CD4-positive, CD25-positive, alpha-beta regulatory T cell (primary cell): ENCODE measurements around the gene PLXNA4. TPM values are rescaled to one million over a fixed set of nuclear protein-coding genes. Genes with fewer than 3 reads are reported as not detected.

Experiments
- ATAC-seq, 2 donors: fragments of 150-1000 bp; cut with Tn5 transposase; one replicate each; pipeline ENCODE4 v1.10.0; 2021; ENCODE audit warnings: low read depth in 2 of 2, moderate number of reproducible peaks in 2 of 2, moderate library complexity in 1 of 2
- DNase-seq, 3 donors: peaks; one replicate each; pipeline versions ENCODE4 v3.0.0 to v3.0.0-alpha.2; 2012 to 2022; ENCODE audit warnings: mixed read lengths in 1 of 3
- H3K27ac ChIP-seq: one replicate; pipeline ENCODE4 v1.7.0; 2013; ENCODE audit warnings: mild to moderate bottlenecking, low read length; ENCODE audit not compliant: insufficient read depth, poor library complexity, severe bottlenecking
- H3K27me3 ChIP-seq: one replicate; pipeline ENCODE4 v1.7.0; 2013; ENCODE audit warnings: low read length; ENCODE audit not compliant: control insufficient read depth, insufficient read depth
- H3K36me3 ChIP-seq: one replicate; pipeline ENCODE4 v1.7.0; 2013; ENCODE audit warnings: mild to moderate bottlenecking, low read length, moderate library complexity; ENCODE audit not compliant: control insufficient read depth, insufficient read depth
- H3K4me1 ChIP-seq: 2 replicates; pipeline ENCODE4 v1.7.0; 2013; ENCODE audit warnings: mild to moderate bottlenecking, low read length; ENCODE audit not compliant: insufficient read depth, control insufficient read depth, poor library complexity, severe bottlenecking
- H3K4me3 ChIP-seq: one replicate; pipeline ENCODE4 v1.7.0; 2013; ENCODE audit warnings: low read depth, mild to moderate bottlenecking, low read length, moderate library complexity
- H3K9me3 ChIP-seq, 2 experiments: 1 replicate in 1 of 2; 2 replicates in 1 of 2; pipeline ENCODE4 v1.7.0; 2013; ENCODE audit warnings: low read length in 2 of 2, mild to moderate bottlenecking in 1 of 2, moderate library complexity in 1 of 2; ENCODE audit not compliant: control insufficient read depth in 2 of 2
- H3K27ac Mint-ChIP-seq, 3 donors: one replicate each; pipeline ENCODE4 v1.8.0; 2020 to 2022; ENCODE audit warnings: mild to moderate bottlenecking in 3 of 3, mixed read lengths in 3 of 3, moderate library complexity in 2 of 3
- H3K27me3 Mint-ChIP-seq: one replicate; pipeline ENCODE4 v1.8.0; 2022; ENCODE audit warnings: mild to moderate bottlenecking, mixed read lengths
- H3K36me3 Mint-ChIP-seq: one replicate; pipeline ENCODE4 v1.8.0; 2020; ENCODE audit warnings: mixed read lengths
- H3K4me1 Mint-ChIP-seq, 4 donors: one replicate each; pipeline ENCODE4 v1.8.0; 2020 to 2022; ENCODE audit warnings: mixed read lengths in 4 of 4, mild to moderate bottlenecking in 1 of 4
- H3K4me3 Mint-ChIP-seq, 4 donors: one replicate each; pipeline ENCODE4 v1.8.0; 2020 to 2022; ENCODE audit warnings: mild to moderate bottlenecking in 4 of 4, mixed read lengths in 4 of 4, moderate library complexity in 3 of 4
- H3K9me3 Mint-ChIP-seq, 7 donors: one replicate each; pipeline ENCODE4 v1.8.0; 2020 to 2022; ENCODE audit warnings: mixed read lengths in 7 of 7, mild to moderate bottlenecking in 3 of 7, moderate library complexity in 2 of 7
- polyA plus RNA-seq, 4 donors: library from polyadenylated mRNA; unstranded; fragments of 300-500 nt; fragmentation: Illumina TruSeq; gene quantifications; one replicate each; pipeline ENCODE4 v1.2.3, GENCODE V29; 2021
- total RNA-seq: library from RNA; stranded (reverse); gene quantifications from one replicate; pipeline ENCODE4 v1.2.3, GENCODE V29; 2022

PLXNA4 gene
- total and polyA plus RNA-seq, 5 donors from 2014 or later = 0.27 TPM; not detected in 4

- Histone ChIP-seq H3K4me3 (no peak overlapping the region), H3K4me1 (no peaks in the 10 kb centered on the region), H3K27me3 (no peaks in the 10 kb centered on the region), H3K9me3 (no peaks in the 10 kb centered on the region), H3K36me3 (no peaks in the 10 kb centered on the region), H3K27ac (no peak overlapping the region)
- Mint-ChIP-seq H3K27me3 (no peaks in the 10 kb centered on the region), H3K36me3 (no peaks in the 10 kb centered on the region), H3K4me1 (no peaks in the 10 kb centered on the region), H3K4me3 (no peak overlapping the region), H3K27ac (no peak overlapping the region), H3K9me3 (no peaks in the 10 kb centered on the region)
- DNase-seq (no peak), ATAC-seq (no peak)
Observed at GRCh38 chr7:132494474-132494873, 81.8 kb downstream of the PLXNA4 start.

DNA sequence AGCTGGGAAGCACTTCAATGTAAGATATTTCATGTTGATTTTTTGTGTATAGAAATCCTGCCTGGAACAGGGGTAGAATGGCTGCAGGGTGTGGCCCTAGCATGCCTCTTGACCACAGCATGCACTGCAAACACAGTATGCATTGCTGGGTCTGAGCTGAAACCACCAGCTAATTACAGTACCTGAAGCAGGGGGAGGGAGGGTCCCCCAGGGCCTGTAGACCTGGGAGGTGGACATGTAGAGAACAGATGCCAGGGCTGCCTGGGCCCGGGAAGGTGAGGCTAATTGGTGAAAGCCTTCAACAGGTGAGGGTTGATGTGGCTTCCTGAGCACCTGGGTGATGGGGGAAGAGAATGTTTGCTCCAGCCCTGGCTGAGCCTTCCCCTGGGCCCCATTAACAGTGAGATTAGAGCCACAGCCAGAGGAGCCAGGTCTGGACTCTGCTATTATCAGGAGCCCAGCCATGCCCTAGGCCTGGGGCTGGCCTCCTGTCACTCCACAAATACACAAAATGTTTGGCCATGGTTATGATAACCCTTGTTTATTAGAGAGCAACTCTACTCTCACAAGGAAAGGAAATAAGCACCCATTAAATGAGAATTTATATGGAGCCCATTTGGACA, 83.3 kb downstream of the PLXNA4 start:
- Mint-ChIP-seq H3K4me3 (no peak overlapping the region), H3K9me3 (no peaks in the 10 kb centered on the region), H3K27me3 (no peaks in the 10 kb centered on the region), H3K27ac (no peak overlapping the region), H3K4me1 (no peaks in the 10 kb centered on the region), H3K36me3 (no peaks in the 10 kb centered on the region)
- ATAC-seq (no peak), DNase-seq (no peak)
- Histone ChIP-seq H3K4me1 (no peaks in the 10 kb centered on the region), H3K27me3 (no peaks in the 10 kb centered on the region), H3K9me3 (no peaks in the 10 kb centered on the region), H3K36me3 (no peaks in the 10 kb centered on the region), H3K4me3 (no peak overlapping the region), H3K27ac (no peak overlapping the region)

DNA sequence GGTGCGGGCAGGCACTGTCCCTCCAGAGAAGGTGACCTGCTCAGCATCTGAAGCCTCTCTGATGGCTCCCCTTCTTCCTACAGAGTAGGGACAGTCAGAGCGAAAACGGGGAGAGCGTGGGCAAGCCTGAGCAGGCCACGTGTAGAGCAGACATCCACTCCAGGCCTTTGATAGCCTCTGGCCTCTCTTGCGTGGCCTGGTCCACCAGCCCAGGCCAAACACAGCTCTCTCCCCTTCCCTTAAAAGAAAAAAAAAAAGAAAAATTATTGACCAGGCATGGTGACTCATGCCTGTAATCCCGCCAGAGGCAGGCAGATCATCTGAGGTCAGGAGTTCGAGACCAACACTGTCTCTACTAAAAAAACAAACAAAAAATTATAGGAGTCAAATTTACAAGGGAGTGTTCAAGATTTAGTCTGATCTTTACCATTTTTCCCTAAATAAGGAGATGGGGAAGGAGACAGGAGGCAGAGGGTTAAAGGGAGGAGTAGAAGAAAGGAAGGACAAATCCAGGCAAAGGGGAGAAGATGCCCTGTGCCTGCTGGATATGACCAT, 84.8 kb downstream of the PLXNA4 start:
- no peak overlapping the region for H3K27ac ChIP-seq
- H3K4me3 ChIP-seq = no peak overlapping the region
- Mint-ChIP-seq H3K4me1 (no peaks in the 10 kb centered on the region), H3K27ac (no peak overlapping the region), H3K27me3 (peaks cover 6% of the 10 kb centered on the region), H3K9me3 (no peaks in the 10 kb centered on the region), H3K4me3 (no peak overlapping the region), H3K36me3 (no peaks in the 10 kb centered on the region)
- DNase-seq (no peak), ATAC-seq (no peak)
- H3K27me3 ChIP-seq = no peaks in the 10 kb centered on the region
- H3K36me3 ChIP-seq = no peaks in the 10 kb centered on the region
- H3K4me1 ChIP-seq = no peaks in the 10 kb centered on the region
- H3K9me3 ChIP-seq = no peaks in the 10 kb centered on the region

GRCh38 chr7:132490474-132490873, 85.8 kb downstream of the PLXNA4 start:
- no peaks in the 10 kb centered on the region for H3K27me3 ChIP-seq
- no peak for ATAC-seq
- no peaks in the 10 kb centered on the region for H3K36me3 ChIP-seq
- Mint-ChIP-seq H3K27ac (no peak overlapping the region), H3K36me3 (no peaks in the 10 kb centered on the region), H3K9me3 (no peaks in the 10 kb centered on the region), H3K4me3 (no peak overlapping the region), H3K4me1 (peaks cover 0 to 6% (median 2%) of the 10 kb centered on the region in 4 donors), H3K27me3 (peaks cover 6% of the 10 kb centered on the region)
- H3K27ac ChIP-seq = no peak overlapping the region
- no peak for DNase-seq
- no peaks in the 10 kb centered on the region for H3K4me1 ChIP-seq
- H3K4me3 ChIP-seq = no peak overlapping the region
- no peaks in the 10 kb centered on the region for H3K9me3 ChIP-seq

GRCh38 chr7:132489776-132490237, 86.5 kb downstream of the PLXNA4 start:
- Histone ChIP-seq H3K36me3 (no peaks in the 10 kb centered on the region), H3K4me3 (no peak overlapping the region), H3K27me3 (no peaks in the 10 kb centered on the region), H3K4me1 (no peaks in the 10 kb centered on the region), H3K9me3 (no peaks in the 10 kb centered on the region), H3K27ac (no peak overlapping the region)
- ATAC-seq (no peak), DNase-seq (no peak)
- Mint-ChIP-seq H3K4me3 (no peak overlapping the region), H3K9me3 (no peaks in the 10 kb centered on the region), H3K36me3 (no peaks in the 10 kb centered on the region), H3K4me1 (peaks cover 0 to 12% (median 5%) of the 10 kb centered on the region in 4 donors), H3K27ac (no peak overlapping the region), H3K27me3 (peaks cover 6% of the 10 kb centered on the region)

- Histone ChIP-seq H3K4me3 (no peak overlapping the region), H3K27me3 (no peaks in the 10 kb centered on the region), H3K4me1 (no peaks in the 10 kb centered on the region), H3K36me3 (no peaks in the 10 kb centered on the region), H3K27ac (no peak overlapping the region), H3K9me3 (no peaks in the 10 kb centered on the region)
- Mint-ChIP-seq H3K4me1 (peaks cover 0 to 12% (median 5%) of the 10 kb centered on the region in 4 donors), H3K9me3 (no peaks in the 10 kb centered on the region), H3K36me3 (no peaks in the 10 kb centered on the region), H3K27ac (peak overlapping the region in 1 of 3 donors; percentile 32), H3K27me3 (peaks cover 6% of the 10 kb centered on the region), H3K4me3 (no peak overlapping the region)
- ATAC-seq = no peak
- DNase-seq = no peak
Observed at GRCh38 chr7:132488634-132489302, 87.5 kb downstream of the PLXNA4 start.

GRCh38 chr7:132486274-132486610, 90.0 kb downstream of the PLXNA4 start:
- DNase-seq = no peak
- Histone ChIP-seq H3K9me3 (no peaks in the 10 kb centered on the region), H3K4me1 (no peaks in the 10 kb centered on the region), H3K4me3 (no peak overlapping the region), H3K27ac (no peak overlapping the region), H3K27me3 (no peaks in the 10 kb centered on the region), H3K36me3 (no peaks in the 10 kb centered on the region)
- H3K27me3 Mint-ChIP-seq = peaks cover 6% of the 10 kb centered on the region
- H3K36me3 Mint-ChIP-seq = no peaks in the 10 kb centered on the region
- no peak for ATAC-seq
- peaks cover 0 to 12% (median 5%) of the 10 kb centered on the region in 4 donors for H3K4me1 Mint-ChIP-seq
- H3K9me3 Mint-ChIP-seq = no peaks in the 10 kb centered on the region
- H3K27ac Mint-ChIP-seq = no peak overlapping the region
- no peak overlapping the region for H3K4me3 Mint-ChIP-seq
